Activated naive CD4-positive, alpha-beta T cell treated with anti-CD3 and anti-CD28 coated beads, Interleukin-2, amount 50 U/mL, for 72 hours (primary cell): ENCODE data around the gene NEU1. TPM values are rescaled to one million over a fixed set of nuclear protein-coding genes. Genes with fewer than 3 reads are reported as not detected.
"Not testable (repeated sequence)": the region's sequence is repeated elsewhere in the genome, so short reads cannot be mapped to it uniquely, and the experiment has no call there.

Experiments used
- ATAC-seq, 2 donors: fragments of 150-1000 bp; cut with Tn5 transposase; 2 replicates each; pipeline ENCODE4 v1.10.0; 2021; ENCODE audit warnings: mild to moderate bottlenecking in 2 of 2, moderate library complexity in 2 of 2
- DNase-seq, 2 donors: peaks; one replicate each; pipeline ENCODE4 v3.0.0; 2021 to 2022; ENCODE audit warnings: low spot score in 2 of 2
- H3K27ac Mint-ChIP-seq, 2 donors: one replicate each; pipeline ENCODE4 v1.8.0; 2022; ENCODE audit warnings: mild to moderate bottlenecking in 2 of 2, mixed read lengths in 2 of 2
- H3K36me3 Mint-ChIP-seq, 2 donors: one replicate each; pipeline ENCODE4 v1.8.0; 2022; ENCODE audit warnings: mixed read lengths in 2 of 2
- H3K9me3 Mint-ChIP-seq, 2 donors: one replicate each; pipeline ENCODE4 v1.8.0; 2022; ENCODE audit warnings: mixed read lengths in 2 of 2
- total RNA-seq, 2 donors: library from RNA; stranded (reverse); gene quantifications; one replicate each; pipeline ENCODE4 v1.2.3, GENCODE V29; 2022

NEU1 gene
- total RNA-seq: 10 to 100 TPM; 18.6 to 48.8 TPM

- H3K9me3 Mint-ChIP-seq: no peaks in the 10 kb centered on the region
- DNase-seq: peak; percentile 97 to 100
- peak within 1 kb of the TSS; percentile 92 to 99 for H3K27ac Mint-ChIP-seq
- H3K36me3 Mint-ChIP-seq: no peaks in the 10 kb centered on the region
- ATAC-seq: peak; percentile 95 to 98
Observed at GRCh38 chr6:31862344-31863235, at the start of gene NEU1. TSS of gene NEU1 (minus strand) at chr6:31862821. CDS start at chr6:31862776, 45 bp downstream.

GRCh38 chr6:31911826-31912585 lies 49.4 kb upstream of the NEU1 start:
- Mint-ChIP-seq H3K9me3 (no peaks in the 10 kb centered on the region), H3K27ac (no peak overlapping the region), H3K36me3 (no peaks in the 10 kb centered on the region)
- ATAC-seq (no peak), DNase-seq (no peak)

- peak overlapping the region in 1 of 2 donors; percentile 72 for H3K27ac Mint-ChIP-seq
- DNase-seq, H3K9me3 Mint-ChIP-seq, ATAC-seq, H3K36me3 Mint-ChIP-seq: not testable (repeated sequence)
Observed at GRCh38 chr6:31909298-31909697, 46.7 kb upstream of the NEU1 start.

GRCh38 chr6:31908791-31909190 lies 46.2 kb upstream of the NEU1 start:
- Mint-ChIP-seq H3K36me3 (no peaks in the 10 kb centered on the region), H3K27ac (no peak overlapping the region), H3K9me3 (no peaks in the 10 kb centered on the region)
- ATAC-seq (peak; percentile 55 to 80), DNase-seq (no peak)

GRCh38 chr6:31908255-31908654 lies 45.6 kb upstream of the NEU1 start:
- H3K27ac Mint-ChIP-seq, ATAC-seq, H3K9me3 Mint-ChIP-seq, H3K36me3 Mint-ChIP-seq, DNase-seq: not testable (repeated sequence)

GRCh38 chr6:31907158-31907813 lies 44.7 kb upstream of the NEU1 start:
- Mint-ChIP-seq H3K36me3 (no peaks in the 10 kb centered on the region), H3K9me3 (no peaks in the 10 kb centered on the region), H3K27ac (no peak overlapping the region)
- DNase-seq (no peak), ATAC-seq (no peak)

- H3K27ac Mint-ChIP-seq: peak overlapping the region in 1 of 2 donors; percentile 14
- ATAC-seq, H3K9me3 Mint-ChIP-seq, DNase-seq, H3K36me3 Mint-ChIP-seq: not testable (repeated sequence)
Observed at GRCh38 chr6:31906727-31907126, 44.1 kb upstream of the NEU1 start.

GRCh38 chr6:31906122-31906521 lies 43.5 kb upstream of the NEU1 start:
- DNase-seq (no peak), ATAC-seq (no peak)
- Mint-ChIP-seq H3K9me3 (no peaks in the 10 kb centered on the region), H3K27ac (peak overlapping the region; percentile 14 to 57), H3K36me3 (no peaks in the 10 kb centered on the region)

- no peak for DNase-seq
- Mint-ChIP-seq H3K36me3 (no peaks in the 10 kb centered on the region), H3K27ac (no peak overlapping the region), H3K9me3 (no peaks in the 10 kb centered on the region)
- ATAC-seq: no peak
Observed at GRCh38 chr6:31905041-31905440, 42.4 kb upstream of the NEU1 start.

GRCh38 chr6:31903957-31904356 lies 41.3 kb upstream of the NEU1 start:
- DNase-seq: no peak
- ATAC-seq: no peak
- Mint-ChIP-seq H3K27ac (no peak overlapping the region), H3K36me3 (no peaks in the 10 kb centered on the region), H3K9me3 (no peaks in the 10 kb centered on the region)

- H3K36me3 Mint-ChIP-seq: peaks cover 6 to 11% of the 10 kb centered on the region in 2 donors
- ATAC-seq (peak; percentile 67 to 72), DNase-seq (peak; percentile 83 to 88)
- peak within 1 kb of the TSS; percentile 42 to 95 for H3K27ac Mint-ChIP-seq
- H3K9me3 Mint-ChIP-seq: no peaks in the 10 kb centered on the region
Observed at GRCh38 chr6:31901953-31902643, 39.5 kb upstream of the NEU1 start, which contains the start of gene ZBTB12. TSS of gene ZBTB12 (minus strand) at chr6:31902086. CDS start at chr6:31901305, 781 bp downstream.

GRCh38 chr6:31901415-31901952 lies 38.9 kb upstream of the NEU1 start:
- peak in 1 of 2 donors; percentile 24 for ATAC-seq
- H3K9me3 Mint-ChIP-seq: no peaks in the 10 kb centered on the region
- peak; percentile 42 to 60 for DNase-seq
- H3K36me3 Mint-ChIP-seq: peaks cover 6 to 11% of the 10 kb centered on the region in 2 donors
- no peak overlapping the region for H3K27ac Mint-ChIP-seq

- ATAC-seq: no peak
- no peak overlapping the region for H3K27ac Mint-ChIP-seq
- peaks cover 6 to 11% of the 10 kb centered on the region in 2 donors for H3K36me3 Mint-ChIP-seq
- no peak for DNase-seq
- H3K9me3 Mint-ChIP-seq: no peaks in the 10 kb centered on the region
Observed at GRCh38 chr6:31900917-31901414, 38.3 kb upstream of the NEU1 start.

GRCh38 chr6:31899882-31900722 lies 37.5 kb upstream of the NEU1 start:
- Mint-ChIP-seq H3K36me3 (peaks cover 6 to 11% of the 10 kb centered on the region in 2 donors), H3K9me3 (no peaks in the 10 kb centered on the region), H3K27ac (peak overlapping the region in 1 of 2 donors; percentile 93)
- ATAC-seq (no peak), DNase-seq (no peak)

GRCh38 chr6:31899215-31899614 lies 36.6 kb upstream of the NEU1 start:
- H3K27ac Mint-ChIP-seq: peak overlapping the region; percentile 91 to 93

More at GRCh38 chr6:31899215-31899614, 36.6 kb upstream of the NEU1 start:
- Mint-ChIP-seq H3K36me3 (peaks cover 6 to 11% of the 10 kb centered on the region in 2 donors), H3K9me3 (no peaks in the 10 kb centered on the region)
- ATAC-seq (no peak), DNase-seq (no peak)
